SJCRH30 (cell line): Measurements from ENCODE around the gene GIGYF1. TPM values are rescaled to one million over a fixed set of nuclear protein-coding genes. Genes with fewer than 3 reads are reported as not detected.

ENCODE experiments used
- DNase-seq, 2 experiments: peaks; one replicate each; pipeline ENCODE4 v3.0.0-alpha.2; 2015 to 2020
- H3K27ac ChIP-seq: fragments of 250-450 bp; sonication (Bioruptor Pico); 2 replicates; pipeline ENCODE4 v1.5.1; 2020; ENCODE audit warnings: mild to moderate bottlenecking, moderate library complexity
- H3K27me3 ChIP-seq: fragments of 250-450 bp; sonication (Bioruptor Pico); 2 replicates; pipeline ENCODE4 v1.5.1; 2020; ENCODE audit warnings: mild to moderate bottlenecking, moderate library complexity
- H3K36me3 ChIP-seq: fragments of 250-450 bp; sonication (Bioruptor Pico); 2 replicates; pipeline ENCODE4 v1.5.1; 2020; ENCODE audit warnings: mild to moderate bottlenecking, moderate library complexity
- H3K4me1 ChIP-seq: fragments of 250-450 bp; sonication (Bioruptor Pico); 2 replicates; pipeline ENCODE4 v1.5.1; 2020; ENCODE audit warnings: mild to moderate bottlenecking, moderate library complexity
- H3K4me3 ChIP-seq: fragments of 250-450 bp; sonication (Bioruptor Pico); 2 replicates; pipeline ENCODE4 v1.5.1; 2020; ENCODE audit warnings: mild to moderate bottlenecking, moderate library complexity
- H3K9me3 ChIP-seq: fragments of 250-450 bp; sonication (Bioruptor Pico); replicated peaks from 2 replicates; pipeline ENCODE4 v1.5.1; 2020; ENCODE audit warnings: mild to moderate bottlenecking, moderate library complexity
- total RNA-seq: library from RNA; depleted of rRNA; stranded (reverse); fragments of >200 nt; shearing (Covaris generic); gene quantifications from 2 replicates; pipeline ENCODE4 v1.2.3, GENCODE V29; 2014

The GIGYF1 gene
- total RNA-seq, 1 experiment from 2014 or later, result 22.6 TPM

DNA sequence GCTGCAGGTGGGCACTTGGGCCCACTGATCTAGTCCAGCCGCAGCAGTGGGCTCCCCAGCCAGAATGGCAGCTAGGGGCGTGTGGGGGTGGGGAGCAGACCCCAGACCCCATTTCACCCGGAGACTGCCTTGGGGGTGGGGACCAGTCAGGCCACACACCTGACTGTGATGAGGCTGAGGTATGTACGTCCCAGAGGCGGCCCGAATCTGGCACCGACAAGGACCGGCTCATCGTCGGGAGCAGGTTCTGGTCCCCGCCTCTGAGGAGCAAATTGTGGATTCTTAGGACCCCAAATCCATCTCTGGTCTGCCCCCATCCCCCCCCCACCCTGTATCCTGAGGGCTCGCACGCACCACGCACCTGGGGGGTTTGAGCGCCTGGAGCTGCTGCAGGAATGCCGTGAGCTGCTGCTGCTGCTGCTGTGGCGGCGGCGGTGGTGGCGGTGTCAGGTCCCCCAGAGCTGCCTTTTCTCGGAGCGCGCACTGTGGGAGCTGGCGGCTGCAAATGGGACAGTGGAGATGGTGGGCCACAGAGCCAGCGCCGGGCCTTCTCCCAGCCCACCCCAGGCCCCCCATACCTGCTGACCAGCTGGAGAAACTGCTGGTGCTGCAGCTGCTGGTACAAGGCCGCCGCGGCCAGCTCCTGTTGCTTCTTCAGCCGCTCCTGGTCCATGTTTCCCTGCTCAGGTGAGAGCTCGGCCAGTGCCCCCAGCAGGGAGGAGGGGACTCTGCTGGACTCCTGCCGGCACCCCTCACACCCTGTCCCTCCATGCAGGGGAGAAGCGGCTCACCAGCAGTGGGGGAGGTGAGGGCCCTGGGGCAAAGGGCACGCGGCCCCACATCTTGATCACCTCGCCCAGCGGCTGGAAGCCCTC lies 10.2 kb downstream of the GIGYF1 start:
- DNase-seq, result no peak
- Histone ChIP-seq H3K36me3 (peaks cover 76% of the 10 kb centered on the region), H3K9me3 (no peaks in the 10 kb centered on the region), H3K4me3 (no peak overlapping the region), H3K27ac (no peak overlapping the region), H3K4me1 (no peaks in the 10 kb centered on the region), H3K27me3 (no peaks in the 10 kb centered on the region)

DNA sequence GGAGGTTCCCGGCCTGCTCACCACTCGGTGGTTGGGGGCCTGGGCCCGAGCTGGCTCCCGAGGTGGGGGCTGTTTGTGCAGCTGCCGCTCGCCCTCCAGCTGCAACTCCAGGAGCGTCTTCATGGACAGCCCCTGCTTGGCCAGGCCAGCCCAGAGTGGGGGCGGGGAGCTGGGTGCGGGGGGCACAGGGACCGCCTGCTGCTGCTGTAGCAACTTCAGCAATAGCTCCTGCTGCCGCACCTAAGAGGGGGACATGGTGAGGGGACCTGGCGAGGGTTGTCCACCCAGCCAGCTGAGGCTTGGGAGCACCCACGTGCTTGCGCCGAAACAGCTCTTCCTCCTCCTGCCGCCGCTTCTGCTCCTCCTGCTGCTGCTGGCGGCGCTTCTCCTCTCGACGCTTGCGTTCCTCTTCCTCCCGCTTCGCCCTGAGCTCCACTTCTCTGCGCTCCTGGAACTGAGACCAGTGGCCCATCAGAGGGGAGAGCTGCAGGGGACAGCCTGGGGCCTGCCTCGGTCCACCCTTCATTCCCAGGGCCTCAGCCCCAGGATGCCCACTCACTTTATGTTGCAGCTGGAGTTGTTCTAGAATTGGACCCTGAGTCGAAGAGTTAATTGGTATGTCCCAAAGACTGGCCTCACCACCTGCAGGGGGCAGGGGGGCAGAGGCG lies 10.9 kb downstream of the GIGYF1 start:
- DNase-seq, result no peak
- Histone ChIP-seq H3K4me3 (no peak overlapping the region), H3K9me3 (no peaks in the 10 kb centered on the region), H3K27ac (no peak overlapping the region), H3K27me3 (no peaks in the 10 kb centered on the region), H3K36me3 (peaks cover 76% of the 10 kb centered on the region), H3K4me1 (no peaks in the 10 kb centered on the region)

DNA sequence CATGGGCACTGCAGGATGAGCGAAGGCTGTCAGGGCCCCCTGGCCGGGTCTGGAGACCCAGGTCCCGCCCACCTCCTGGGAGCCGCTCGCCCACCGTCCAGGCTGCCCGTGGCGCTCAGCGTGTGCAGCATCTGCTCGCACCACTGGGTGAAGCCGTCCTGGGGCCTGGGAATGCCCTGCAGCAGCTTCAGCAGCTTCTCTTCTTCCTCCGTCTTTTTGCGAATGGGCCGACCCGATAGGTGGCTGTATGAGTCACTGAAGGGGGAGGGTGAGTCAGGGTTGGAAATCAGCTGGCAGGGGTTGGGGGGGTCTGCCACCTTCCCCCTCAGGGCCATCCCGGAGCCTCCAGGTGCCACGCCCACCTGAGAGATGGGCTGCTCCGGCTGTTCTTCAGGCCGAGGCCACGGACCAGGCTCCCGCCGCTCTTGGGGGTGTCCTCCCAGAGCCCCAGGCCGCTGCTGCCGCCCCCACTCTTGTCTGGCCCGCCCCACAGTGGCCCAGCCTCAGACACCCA lies 11.8 kb downstream of the GIGYF1 start:
- H3K36me3 ChIP-seq, result peaks cover 77% of the 10 kb centered on the region
- no peak overlapping the region for H3K27ac ChIP-seq
- H3K4me1 ChIP-seq, result no peaks in the 10 kb centered on the region
- DNase-seq, result no peak
- H3K27me3 ChIP-seq, result no peaks in the 10 kb centered on the region
- no peak overlapping the region for H3K4me3 ChIP-seq
- H3K9me3 ChIP-seq, result no peaks in the 10 kb centered on the region

DNA sequence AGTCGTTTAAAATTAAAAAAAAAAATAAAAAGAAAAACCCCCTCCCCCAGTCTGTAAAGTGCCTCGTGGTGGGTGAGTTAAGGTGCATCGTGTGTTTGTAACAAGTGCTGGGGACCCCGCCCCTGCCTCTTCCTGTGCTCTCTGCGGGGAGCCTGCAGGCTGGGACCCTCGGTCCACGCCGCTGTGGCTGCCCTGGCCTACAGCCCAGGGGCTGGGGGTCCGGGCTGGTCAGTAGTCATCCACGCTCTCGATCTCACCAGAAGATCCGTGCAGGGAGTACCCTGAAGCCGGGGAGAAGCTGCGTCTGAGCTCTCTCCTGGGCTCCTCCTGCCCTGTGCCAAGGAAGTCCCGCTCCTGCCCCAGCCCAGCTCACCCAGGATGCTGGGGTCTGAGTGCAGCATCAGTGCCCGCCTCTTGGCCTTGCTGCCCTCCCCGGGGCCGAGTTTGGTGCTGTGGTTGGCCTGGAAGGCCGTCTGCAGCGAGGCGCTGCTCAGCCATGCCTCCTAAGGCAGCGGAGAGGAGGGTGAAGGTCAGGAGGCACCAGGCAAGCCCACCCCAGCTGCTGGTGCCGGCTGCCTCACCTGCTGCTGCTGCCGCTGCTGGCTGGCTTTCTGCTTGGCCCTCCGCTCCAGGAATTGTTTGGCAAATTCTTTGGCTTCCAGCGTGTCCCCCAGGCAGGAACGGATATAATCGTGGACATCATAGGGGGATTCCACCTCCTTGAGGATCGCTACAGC lies 12.4 kb downstream of the GIGYF1 start:
- Histone ChIP-seq H3K4me1 (no peaks in the 10 kb centered on the region), H3K36me3 (peaks cover 77% of the 10 kb centered on the region)
- no peak for DNase-seq

DNA sequence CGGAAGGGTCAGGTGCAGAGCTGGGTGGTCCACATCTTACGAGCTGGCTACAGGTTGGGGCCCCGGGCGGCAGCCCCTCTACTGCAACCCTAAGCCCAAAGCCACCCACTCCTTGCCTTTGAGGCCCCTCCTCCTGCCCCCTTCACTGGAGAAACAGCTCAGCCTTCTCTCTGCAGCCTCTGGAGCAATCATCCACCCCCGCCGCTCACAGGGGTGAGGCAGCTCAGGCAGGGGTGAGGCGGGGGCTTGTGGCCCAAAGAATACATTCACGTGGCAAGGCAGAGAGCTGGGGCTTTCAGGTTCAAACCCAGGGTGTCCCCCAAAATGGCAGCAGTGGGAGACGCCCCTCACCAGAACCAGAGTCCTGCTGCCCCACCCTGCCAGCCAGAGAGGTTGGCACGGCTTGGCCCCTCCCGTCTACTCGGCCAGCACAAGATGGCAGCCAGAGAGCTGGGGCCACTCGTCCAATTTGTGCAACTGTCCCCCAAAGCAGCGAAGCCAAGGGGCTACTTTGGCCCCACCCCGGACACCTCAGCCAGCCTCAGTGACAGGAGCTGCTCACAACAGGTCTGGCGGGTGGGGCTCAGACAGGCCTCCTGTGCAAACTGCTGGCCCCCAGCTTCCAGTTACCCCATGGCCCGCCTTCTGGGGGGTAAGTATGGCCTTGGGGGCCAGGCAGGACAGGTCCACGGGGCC lies 13.3 kb downstream of the GIGYF1 start:
- DNase-seq, result no peak
- Histone ChIP-seq H3K27ac (no peak overlapping the region), H3K4me3 (no peak overlapping the region), H3K36me3 (peaks cover 76% of the 10 kb centered on the region), H3K27me3 (no peaks in the 10 kb centered on the region), H3K4me1 (no peaks in the 10 kb centered on the region), H3K9me3 (no peaks in the 10 kb centered on the region)

More for the DNA sequence above, 12.4 kb downstream of the GIGYF1 start:
- H3K4me3 ChIP-seq, result no peak overlapping the region
- H3K27ac ChIP-seq, result no peak overlapping the region
- no peaks in the 10 kb centered on the region for H3K27me3 ChIP-seq
- no peaks in the 10 kb centered on the region for H3K9me3 ChIP-seq

DNA sequence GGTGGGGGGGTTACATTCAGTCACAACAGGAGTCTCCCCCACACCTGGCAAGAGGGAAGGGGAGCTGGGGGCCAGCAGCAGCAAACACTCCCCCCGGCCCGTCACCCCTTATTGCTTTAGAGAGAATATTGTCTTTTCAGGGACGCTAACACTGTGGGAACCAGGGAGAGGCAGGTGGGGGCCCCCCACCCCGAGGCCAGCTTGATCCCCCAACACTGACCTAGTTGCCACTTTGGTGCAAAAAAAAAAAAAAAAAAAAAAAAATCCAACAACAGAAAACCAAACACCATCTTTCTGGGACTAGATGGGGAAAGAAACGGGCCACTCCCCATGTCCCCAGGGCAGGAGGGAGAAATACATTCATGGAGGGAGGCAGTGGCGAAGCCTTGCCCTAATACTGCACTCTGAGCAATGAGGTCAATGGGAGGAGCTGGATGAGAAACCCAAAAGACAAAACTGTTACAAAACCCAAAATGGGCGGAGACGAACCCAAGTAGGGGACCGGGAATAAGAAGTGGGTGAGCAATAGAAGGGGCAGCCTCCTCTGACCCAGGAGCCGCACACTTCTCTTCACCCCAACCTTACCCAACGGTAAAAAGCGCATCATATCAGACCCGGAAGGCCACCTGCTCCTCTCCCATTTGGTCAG lies 14.0 kb downstream of the GIGYF1 start:
- peaks cover 70% of the 10 kb centered on the region for H3K36me3 ChIP-seq
- no peak for DNase-seq
- no peaks in the 10 kb centered on the region for H3K9me3 ChIP-seq
- H3K4me3 ChIP-seq, result no peak overlapping the region
- H3K27ac ChIP-seq, result no peak overlapping the region
- no peaks in the 10 kb centered on the region for H3K4me1 ChIP-seq
- H3K27me3 ChIP-seq, result no peaks in the 10 kb centered on the region

DNA sequence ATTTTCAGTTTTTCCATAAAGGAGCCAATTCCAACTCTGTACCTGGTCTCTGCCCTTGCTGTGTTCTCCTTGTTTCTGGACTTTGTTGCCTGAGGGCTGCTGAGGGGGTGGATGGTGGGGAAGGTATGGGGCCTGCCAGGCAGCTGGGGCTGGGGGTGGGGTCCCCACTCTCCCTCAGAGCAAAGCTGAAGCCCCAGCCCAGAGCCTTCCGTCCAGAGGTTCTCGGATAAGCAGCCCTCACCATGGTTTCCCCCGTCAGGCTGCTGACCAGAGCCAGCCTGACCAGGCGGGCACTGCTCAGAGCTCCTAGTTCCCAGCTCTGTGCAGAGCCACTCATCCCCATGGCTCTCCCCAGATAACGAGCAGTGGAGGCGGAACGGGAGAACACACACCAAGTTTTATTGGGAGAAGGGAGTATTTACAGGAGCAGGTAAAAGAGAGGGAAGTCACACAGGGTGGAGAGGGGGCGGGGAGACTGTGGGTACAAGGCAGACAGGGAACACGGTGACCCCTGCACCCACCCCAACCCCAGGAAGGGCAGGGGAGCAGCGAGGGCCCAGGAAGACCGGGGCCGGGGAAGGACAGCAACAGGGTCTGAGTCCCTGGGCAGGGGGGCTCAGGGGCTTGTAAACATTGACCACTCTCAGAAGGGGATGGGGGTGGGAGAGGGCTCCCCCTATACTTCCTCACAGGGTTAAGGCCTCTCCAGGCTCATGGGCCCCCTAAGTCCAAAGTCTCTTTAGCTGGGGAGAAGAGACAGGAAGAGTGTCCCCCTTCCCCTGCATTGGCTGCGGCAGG lies 14.7 kb downstream of the GIGYF1 start:
- Histone ChIP-seq H3K4me3 (no peak overlapping the region), H3K36me3 (peaks cover 65% of the 10 kb centered on the region), H3K27ac (no peak overlapping the region)

DNA sequence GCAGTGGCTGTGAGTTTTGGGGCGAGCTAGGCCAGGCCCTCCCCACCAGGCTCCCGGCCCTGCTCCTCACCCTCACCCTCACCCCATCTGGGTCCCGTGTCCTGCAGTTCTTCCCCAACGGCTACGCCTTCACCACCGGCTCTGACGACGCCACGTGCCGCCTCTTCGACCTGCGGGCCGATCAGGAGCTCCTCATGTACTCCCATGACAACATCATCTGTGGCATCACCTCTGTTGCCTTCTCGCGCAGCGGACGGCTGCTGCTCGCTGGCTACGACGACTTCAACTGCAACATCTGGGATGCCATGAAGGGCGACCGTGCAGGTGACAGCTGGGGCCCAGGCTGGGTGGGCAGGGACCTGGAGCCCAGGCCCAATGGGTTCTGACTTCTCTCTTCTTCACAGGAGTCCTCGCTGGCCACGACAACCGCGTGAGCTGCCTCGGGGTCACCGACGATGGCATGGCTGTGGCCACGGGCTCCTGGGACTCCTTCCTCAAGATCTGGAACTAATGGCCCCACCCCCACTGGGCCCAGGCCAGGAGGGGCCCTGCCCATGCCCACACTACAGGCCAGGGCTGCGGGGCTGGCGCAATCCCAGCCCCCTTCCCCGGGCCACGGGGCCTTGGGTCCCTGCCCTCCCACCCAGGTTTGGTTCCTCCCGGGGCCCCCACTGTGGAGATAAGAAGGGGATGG lies 15.6 kb downstream of the GIGYF1 start:
- Histone ChIP-seq H3K9me3 (no peaks in the 10 kb centered on the region), H3K4me3 (no peak overlapping the region), H3K4me1 (no peaks in the 10 kb centered on the region), H3K36me3 (peaks cover 61% of the 10 kb centered on the region), H3K27me3 (no peaks in the 10 kb centered on the region), H3K27ac (no peak overlapping the region)
- no peak for DNase-seq

More for the DNA sequence above, 14.7 kb downstream of the GIGYF1 start:
- DNase-seq, result no peak
- H3K4me1 ChIP-seq, result no peaks in the 10 kb centered on the region
- no peaks in the 10 kb centered on the region for H3K9me3 ChIP-seq
- H3K27me3 ChIP-seq, result no peaks in the 10 kb centered on the region

DNA sequence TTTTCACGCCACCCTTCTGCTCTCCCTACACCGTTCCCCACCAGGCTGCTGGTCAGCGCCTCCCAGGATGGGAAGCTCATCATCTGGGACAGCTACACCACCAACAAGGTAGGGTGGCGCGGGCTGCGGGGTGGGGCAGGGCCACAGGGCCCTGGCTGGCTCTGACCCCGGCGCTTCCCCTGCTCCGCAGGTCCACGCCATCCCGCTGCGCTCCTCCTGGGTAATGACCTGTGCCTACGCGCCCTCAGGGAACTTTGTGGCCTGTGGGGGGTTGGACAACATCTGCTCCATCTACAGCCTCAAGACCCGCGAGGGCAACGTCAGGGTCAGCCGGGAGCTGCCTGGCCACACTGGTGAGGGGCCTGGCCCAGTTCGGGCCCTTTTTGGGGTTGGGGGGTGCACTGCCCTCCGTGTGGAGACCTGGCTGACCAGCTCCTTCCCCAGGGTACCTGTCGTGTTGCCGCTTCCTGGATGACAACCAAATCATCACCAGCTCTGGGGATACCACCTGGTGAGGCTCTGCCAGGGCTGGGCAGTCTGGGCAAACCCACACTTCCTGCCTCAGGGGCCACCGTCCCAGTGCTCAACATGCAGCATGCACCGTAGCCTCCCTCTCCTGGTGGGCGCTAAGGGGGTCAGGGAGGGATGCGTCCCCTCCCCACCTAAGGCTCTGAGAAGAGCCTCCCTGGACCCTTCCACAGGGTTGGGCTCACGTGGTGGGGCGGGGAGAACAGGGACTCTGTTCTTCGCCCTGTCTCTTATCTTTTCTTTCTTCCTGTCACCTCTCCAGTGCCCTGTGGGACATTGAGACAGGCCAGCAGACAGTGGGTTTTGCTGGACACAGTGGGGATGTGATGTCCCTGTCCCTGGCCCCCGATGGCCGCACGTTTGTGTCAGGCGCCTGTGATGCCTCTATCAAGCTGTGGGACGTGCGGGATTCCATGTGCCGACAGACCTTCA lies 16.5 kb downstream of the GIGYF1 start:
- Histone ChIP-seq H3K27me3 (no peaks in the 10 kb centered on the region), H3K27ac (no peak overlapping the region), H3K36me3 (peaks cover 52% of the 10 kb centered on the region), H3K4me3 (no peak overlapping the region), H3K9me3 (no peaks in the 10 kb centered on the region), H3K4me1 (no peaks in the 10 kb centered on the region)
- no peak for DNase-seq

DNA sequence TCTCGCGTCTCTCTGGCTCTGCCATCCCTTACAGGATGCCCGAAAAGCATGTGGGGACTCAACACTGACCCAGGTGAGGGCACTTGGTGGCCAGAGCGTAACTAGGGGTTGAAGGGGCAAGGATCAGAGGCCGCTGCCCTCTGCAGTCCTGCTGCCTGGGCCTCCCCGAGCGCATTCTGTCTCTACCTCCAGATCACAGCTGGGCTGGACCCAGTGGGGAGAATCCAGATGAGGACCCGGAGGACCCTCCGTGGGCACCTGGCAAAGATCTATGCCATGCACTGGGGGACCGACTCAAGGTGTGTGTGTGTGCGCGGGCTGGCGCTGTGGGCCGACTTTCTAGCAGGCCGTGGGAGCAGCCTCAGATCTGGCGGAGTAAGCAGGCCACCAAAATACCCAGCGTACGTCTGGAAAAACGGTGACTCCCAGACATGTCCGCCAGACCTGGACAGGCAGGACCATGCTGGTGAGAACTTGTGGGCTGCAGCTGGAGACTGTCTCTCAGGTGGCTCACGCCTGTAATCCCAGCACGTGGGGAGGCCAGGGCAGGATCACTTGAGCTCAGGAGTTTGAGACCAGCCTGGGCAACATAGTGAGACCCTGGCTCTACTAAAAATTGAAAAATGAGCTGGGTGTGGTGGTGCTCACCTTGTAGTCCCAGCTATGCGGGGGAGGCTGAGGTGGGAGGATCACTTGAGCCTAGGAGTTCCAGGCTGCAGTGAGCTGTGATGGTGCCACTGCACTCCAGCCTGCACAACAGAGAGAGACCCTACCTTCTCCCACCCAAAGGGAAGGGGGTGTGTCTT lies 17.3 kb downstream of the GIGYF1 start:
- H3K4me1 ChIP-seq, result no peaks in the 10 kb centered on the region
- no peaks in the 10 kb centered on the region for H3K9me3 ChIP-seq
- H3K27ac ChIP-seq, result no peak overlapping the region
- H3K4me3 ChIP-seq, result no peak overlapping the region; the same call in 1 of the 2 replicates
- no peak for DNase-seq
- H3K36me3 ChIP-seq, result peaks cover 44% of the 10 kb centered on the region
- no peaks in the 10 kb centered on the region for H3K27me3 ChIP-seq

DNA sequence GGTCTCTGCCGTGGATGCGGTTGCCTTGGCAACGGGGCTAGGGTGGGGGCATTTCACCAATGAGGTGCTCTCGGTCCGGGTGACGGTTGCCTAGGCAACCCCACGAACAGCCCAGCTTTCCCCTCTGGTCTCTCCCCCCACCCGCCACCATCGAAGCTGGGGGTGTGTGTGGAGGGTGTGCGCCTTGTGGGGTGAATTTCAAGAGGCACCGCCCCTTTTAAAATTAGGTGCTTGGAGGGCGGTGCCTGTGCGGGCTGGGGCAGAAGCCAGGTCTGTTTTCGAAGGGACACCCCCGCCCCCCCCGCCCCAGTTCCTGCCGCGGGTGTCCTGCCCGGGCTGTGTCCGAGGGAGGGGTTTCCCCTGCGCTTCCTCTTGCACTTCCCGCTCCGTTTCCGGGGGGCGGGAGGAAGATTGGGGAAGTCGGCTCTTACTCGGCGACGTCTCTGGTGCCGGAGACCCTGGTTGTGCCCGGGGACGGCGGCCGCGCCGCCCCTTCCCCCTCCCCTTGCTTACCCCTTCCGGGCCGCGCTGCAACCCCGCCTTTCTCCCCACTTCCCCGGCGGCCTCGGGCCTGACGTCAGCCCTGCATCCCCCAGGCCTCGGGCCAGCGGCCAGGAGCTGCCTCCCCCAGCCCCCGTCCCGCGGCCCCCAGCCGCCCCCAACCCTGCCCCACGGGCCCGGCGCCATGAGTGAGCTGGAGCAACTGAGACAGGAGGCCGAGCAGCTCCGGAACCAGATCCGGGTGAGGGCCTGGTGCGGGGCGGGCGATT lies 18.3 kb downstream of the GIGYF1 start:
- Histone ChIP-seq H3K9me3 (no peaks in the 10 kb centered on the region), H3K4me3 (peak overlapping the region; percentile 91), H3K36me3 (peaks cover 38% of the 10 kb centered on the region), H3K4me1 (no peaks in the 10 kb centered on the region), H3K27ac (no peak overlapping the region), H3K27me3 (no peaks in the 10 kb centered on the region)
- DNase-seq, result peak; percentile 73 to 80
